ENCODE results near the gene TLR6.

The TLR6 gene, protein sequence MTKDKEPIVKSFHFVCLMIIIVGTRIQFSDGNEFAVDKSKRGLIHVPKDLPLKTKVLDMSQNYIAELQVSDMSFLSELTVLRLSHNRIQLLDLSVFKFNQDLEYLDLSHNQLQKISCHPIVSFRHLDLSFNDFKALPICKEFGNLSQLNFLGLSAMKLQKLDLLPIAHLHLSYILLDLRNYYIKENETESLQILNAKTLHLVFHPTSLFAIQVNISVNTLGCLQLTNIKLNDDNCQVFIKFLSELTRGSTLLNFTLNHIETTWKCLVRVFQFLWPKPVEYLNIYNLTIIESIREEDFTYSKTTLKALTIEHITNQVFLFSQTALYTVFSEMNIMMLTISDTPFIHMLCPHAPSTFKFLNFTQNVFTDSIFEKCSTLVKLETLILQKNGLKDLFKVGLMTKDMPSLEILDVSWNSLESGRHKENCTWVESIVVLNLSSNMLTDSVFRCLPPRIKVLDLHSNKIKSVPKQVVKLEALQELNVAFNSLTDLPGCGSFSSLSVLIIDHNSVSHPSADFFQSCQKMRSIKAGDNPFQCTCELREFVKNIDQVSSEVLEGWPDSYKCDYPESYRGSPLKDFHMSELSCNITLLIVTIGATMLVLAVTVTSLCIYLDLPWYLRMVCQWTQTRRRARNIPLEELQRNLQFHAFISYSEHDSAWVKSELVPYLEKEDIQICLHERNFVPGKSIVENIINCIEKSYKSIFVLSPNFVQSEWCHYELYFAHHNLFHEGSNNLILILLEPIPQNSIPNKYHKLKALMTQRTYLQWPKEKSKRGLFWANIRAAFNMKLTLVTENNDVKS

DNA sequence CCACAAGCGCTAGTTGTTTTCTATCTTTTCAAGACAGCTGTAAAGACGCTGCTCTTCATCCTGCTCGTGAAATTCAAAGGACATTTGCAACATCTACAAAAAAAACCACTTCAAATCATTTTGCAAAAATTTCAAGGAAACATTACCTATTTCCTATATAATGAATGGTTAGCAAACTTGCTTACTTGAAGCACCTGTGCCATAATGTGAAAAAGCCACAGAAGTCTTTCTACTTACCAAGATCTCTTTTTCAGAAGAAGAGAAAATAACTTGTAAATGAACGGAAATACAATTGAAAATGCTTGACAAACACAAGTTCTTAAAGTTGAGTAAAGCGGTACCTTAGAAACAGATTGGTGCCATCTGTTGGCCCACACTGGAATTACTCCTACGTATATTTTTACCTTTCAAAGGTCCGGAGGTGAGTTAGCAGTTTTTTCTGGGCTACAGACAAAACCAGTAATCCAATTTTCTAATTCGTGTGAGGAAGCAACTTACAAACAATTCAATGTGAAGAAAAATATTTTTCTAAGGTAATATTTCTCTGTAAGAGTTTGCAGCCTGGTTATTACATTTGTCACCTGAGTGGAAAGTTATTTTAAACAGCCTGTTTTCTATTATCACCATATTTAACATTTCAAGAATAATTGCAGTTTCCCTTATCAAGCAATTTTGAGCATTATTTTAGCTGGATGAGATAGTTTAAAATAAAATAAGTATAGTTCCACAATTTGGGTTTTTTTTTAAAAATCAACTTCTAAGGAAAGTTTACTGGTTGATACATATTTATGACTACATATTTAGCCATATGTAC is at the start of gene TLR6:
Gene TLR6, minus strand, starts transcription at position 294 of the 814 bp plus-strand sequence. CDS start 27,344 bp downstream, outside the sequence.
- DNase-seq, result peak; percentile 74

DNA sequence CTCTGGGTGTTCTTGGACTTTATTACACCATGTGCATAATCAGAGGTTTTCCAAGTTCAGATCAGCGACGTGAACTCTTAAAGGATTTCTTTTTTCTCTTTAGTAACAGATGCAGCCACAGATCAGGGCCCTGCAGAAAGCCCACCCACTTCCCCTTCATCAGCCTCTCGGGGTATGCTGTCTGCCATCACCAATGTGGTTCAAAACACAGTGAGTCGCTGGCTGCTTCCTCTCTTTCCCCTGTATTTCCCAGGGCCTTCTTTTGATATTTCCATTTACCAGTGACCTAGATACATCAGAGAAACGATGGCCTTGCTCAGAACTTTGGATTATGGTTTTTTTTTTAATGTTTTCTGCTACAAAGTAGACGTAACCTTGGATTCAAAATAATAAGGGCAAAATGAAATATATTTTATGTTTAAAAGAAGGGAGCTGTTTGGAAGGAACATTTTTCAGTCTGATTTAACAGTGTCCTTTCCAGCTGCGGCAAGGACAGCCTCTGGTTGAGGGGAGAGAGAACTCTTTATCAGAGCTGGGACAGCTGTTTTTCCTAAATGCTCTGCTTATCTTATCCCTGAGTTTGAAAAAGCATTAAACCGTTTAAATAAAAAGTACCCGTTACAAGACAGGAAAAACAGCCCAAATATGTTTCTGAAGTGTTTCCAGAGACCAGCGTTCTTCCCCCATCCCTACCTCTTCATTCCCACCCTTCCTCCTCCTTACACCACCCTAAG is 49.2 kb upstream of the TLR6 start:
- no peak for DNase-seq

DNA sequence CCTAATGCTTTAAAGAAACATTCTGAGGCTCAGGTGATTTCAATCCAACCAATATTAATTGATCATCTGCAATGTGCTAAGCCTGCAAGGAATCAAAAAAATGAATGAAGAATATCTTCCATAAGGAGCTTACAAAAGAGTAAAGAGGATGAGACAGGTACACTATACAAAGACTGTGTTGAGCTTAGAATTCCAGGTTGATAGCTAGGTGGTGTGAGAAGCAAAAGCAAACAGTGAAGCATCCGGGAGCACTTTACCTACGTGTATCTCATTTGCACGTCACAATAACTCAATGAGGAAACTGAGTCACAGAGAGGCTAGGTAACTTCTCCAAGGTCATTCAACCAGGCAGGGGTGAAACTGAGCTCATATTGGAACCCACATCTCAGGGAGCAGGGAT is 48.1 kb upstream of the TLR6 start:
- no peak for DNase-seq

DNA sequence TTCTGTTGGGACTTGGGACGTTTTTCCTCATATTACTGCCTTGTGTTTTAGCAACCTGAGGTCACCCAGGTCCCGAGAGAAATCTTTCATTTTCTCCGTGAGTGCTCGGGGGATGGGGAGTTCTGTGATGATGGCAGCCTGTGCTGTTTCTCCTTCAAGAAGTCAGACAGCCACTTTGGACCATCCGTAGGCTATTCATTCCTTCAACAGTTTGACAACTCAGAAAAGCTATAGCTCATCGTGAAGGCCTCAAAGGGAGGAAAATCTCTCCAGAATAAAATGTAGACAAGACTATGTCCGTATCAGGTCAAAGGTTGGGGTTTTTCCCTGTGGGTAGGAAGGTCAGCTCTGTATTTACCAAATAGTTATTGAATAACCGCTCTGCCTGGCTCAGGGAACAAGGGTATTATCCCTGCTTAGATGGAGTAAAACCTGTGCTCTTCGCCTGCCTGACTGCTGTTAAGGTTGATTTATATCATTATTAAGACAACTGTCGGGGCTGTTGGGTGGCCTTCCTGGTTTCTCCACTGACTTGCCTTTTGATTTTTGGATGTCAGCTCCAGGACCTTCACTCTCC is 47.6 kb upstream of the TLR6 start:
- no peak for DNase-seq

DNA sequence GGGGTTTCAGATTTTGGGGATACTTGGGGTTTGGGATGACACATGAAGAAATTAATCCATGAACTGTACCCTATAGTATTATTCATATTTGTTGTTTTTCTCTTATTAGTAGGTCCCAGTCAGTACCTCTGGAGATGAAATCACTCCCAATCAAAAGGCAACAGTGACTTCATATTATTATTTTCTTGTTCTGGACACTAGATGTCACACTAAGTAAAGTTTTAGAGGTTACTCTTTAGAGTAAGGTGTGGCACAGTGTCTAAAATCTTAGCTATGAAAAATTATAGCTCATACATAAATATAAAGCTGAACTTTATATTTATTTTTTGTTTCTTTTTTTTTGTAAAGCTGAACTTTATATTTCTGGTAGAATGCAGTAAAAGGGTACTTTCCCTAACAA is 46.1 kb upstream of the TLR6 start:
- DNase-seq, result no peak

DNA sequence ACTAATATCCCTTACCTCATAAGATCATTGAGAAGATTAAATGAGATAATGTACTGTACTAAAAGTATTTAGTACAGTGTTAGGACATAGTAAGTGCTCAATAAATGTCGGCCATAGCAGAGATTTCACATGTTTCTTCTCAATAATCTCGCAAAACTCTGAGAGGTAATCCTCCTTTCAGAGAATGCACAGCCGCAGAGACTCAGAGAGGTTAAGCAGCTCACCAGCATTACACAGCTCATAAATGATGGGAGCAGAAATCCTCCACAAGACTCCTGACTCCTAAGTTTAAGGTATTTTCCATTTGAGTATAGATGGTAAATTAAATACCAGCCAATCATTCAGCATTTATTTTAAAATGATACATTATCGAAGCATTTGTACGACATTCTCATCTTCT is 45.6 kb upstream of the TLR6 start:
- no peak for DNase-seq

DNA sequence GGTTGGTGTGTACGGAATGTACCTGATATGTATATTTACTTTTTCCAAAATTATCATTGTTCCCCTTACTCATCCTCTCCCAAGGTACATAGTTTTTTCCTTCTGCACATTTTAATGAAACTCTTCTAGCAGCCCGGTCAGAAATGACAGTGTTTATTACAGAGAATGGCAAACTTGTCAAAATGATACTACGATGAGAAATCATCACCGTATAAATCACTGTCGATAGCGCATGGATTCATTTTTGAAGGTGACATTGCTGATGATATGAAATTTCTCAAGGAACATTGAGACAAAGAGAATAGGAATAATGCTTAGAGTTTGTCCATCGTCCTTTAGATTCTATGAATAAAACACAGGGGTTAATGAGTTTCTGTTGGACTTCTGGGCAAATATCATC is 41.6 kb upstream of the TLR6 start:
- DNase-seq, result no peak

DNA sequence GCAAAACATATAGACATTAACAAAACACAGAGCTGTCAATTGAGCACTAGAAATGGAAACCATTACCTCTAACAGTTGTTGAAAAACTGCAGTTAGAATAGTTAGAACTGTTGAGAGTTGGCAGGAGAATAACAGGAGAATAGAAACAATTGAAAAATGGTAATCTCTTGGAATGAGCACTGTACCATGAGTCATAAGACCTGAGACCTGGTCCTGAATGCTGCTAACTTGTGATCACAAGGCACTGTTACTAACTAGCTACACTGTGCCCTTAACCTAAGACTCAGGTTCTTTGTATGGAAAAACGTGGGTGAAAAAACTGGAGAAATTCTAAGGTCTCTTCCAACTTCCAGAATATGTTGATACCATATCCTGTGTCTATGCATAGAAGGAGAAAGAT is 40.3 kb upstream of the TLR6 start:
- DNase-seq, result no peak

DNA sequence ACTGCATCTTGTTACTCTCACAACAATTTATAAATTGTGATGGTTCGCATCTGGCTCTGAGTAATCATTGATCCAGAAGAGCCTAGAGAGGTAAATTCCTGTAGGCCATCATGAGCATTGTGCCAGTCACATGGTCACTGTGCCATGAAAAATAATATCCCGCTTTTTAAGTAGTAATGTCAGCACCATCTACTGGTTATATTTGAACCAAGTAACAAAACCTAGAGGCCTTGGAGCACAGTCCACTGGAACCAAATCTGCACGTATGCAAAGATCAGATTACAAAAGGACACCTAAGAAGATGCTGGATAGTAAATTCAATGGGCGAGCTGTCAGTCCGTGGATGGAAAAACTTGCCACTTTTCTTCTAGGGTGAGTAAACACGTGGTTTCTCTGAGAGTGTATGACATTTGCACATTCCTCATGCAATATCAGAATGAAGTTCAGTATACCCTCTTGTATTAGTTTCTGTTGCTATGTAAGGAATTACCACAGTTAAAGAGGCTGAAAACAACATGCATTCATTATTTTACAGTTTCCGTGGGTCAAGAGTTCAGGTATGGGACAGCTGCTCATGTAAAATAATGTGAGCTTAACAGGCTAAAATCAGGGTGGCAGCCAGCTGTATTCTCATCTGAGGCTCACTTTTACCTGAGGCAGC is 37.8 kb upstream of the TLR6 start:
- DNase-seq, result no peak

DNA sequence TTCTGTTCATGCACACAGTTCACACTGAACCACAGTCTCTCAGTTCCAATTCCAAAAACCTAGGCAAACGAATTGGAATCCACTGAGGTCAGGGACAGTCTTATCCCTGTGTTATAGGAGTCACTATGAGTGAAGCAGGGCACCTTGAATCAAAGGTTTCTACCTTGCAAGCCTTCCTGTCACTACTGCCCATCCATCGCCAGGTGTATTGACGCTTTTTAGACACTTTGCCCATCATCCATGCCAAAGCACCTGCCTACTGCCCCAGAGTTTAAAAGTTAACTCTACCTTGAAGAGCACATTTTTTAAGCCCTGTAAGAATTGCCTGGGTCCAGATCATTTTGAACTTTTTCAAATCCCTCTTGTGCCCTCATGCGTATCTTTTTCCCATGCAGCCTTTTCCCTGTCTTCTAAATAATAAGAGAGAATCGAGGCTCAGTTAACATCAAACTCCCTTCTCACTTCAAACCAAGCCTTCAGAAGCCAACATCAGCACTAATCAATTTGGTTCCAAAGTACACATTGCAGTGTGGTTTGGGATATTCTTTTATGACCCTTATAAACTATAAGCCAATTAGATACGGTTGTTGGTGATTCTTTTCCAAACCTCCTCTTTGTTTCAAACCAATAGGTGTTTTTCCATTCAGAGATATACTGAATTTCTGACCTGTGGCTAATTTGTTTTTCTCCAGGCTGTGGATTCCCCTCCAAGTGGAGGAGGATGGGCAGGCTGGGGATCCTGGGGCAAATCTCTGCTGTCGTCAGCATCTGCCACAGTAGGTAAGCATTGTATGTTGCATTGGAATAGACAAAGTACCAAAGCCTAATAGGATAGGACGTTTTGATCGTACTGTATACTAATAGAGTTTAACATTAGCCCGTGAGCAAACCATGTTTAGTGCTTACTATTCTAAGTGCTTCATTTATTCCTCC is 34.7 kb upstream of the TLR6 start:
- DNase-seq, result no peak

DNA sequence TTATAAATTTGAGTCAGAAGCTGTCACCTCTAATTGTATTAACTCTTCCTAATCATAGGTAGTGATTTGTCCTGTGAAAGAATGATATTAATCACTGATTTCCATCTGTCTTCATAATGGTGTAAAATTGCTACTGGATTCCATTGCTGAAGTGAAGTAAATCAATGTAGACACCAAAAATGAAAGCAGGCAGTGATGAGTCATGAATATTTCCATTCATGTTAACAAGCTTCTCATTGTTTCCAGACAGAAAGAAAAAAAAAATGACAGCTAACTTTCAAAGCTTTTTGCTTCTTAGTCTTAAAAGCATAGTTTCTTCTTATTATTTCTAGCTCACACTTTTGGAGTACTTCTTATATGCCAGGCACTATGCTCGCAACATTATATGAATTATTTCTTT is 32.5 kb upstream of the TLR6 start:
- no peak for DNase-seq

DNA sequence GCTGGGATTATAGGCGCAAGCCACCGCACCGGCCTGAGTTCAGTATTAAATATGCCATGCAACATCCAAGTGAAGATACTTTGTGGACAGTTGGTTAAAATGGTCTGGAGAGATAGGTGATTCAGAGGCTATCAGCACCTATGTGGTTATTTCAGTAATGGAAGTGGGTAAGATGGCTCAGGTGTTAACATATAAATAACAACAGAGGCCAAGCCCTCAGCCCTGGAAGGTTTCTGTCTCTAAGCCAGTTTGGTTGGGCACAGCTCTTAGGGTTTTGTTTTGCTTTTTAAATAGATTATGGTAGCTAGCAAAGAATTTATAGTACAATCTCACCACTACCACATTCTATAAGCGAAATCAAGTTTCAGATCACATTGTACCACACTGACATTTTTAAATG is 27.6 kb upstream of the TLR6 start:
- no peak for DNase-seq

DNA sequence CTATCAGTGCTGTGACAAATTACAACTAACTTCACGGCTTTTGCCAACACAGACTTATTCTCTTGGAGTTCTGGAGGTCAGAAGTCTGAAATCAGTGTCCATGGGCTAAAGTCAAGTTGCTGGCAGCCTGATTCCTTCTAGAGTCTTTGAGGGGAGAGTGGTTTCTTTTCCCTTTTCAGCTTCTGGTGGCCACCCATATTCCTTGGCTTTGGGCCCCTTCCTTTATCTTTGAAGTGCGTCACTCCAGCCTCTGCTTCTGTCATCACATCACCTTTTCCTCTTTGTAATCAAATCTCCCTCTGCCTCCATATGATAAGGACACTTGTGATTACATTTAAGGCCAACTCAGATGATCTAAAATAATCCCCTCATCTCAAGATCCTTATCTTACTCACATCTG is 20.0 kb upstream of the TLR6 start:
- no peak for DNase-seq

DNA sequence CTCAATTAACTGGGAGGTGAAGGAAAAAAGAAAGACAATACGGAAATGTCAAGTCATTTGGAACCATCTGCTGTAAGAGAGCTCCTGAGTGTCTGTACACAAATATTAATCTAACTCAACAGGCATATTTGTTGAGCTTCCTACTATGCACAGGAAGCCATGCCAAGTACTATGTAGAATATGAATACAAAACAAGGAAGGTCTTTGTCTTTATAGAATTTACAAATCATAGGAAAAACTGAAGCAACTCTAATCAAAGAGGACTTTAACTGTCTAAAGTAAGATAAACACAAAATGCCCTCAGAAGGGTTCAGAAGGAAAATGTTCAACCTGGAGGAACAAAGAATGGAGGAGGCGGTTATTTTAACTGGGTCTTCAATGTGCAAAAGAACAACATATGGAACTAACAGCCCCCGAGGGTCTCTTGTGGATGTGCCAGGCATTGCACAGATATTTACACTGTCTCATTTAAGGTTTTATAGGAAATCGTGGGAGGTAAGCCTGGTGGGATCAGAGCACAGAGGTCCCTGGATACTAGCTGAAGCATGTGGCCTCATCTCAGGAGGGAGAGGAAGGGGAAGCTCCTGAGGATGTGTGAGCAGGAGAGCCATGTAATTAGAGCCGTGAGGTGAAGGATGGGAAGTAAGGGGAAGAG is 16.8 kb upstream of the TLR6 start:
- DNase-seq, result no peak

DNA sequence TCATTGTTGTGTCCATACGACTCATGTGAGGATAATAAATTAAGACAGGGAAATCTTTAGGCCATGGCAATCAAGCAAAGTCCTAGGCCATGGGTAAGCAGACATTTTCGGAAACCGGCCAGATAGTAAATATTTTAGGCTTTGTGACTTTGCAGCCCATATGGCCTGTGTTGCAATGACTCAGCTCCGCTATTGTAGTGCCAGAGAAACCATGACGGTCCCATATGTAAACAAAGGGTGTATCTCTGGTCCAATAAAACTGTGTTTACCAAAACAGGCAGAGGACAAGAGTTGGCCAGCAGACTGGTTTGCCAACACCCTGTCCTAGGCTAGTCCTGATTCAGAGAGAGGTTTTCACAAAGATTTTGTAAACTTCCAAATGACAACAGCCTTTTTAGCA is 16.0 kb upstream of the TLR6 start:
- DNase-seq, result no peak

DNA sequence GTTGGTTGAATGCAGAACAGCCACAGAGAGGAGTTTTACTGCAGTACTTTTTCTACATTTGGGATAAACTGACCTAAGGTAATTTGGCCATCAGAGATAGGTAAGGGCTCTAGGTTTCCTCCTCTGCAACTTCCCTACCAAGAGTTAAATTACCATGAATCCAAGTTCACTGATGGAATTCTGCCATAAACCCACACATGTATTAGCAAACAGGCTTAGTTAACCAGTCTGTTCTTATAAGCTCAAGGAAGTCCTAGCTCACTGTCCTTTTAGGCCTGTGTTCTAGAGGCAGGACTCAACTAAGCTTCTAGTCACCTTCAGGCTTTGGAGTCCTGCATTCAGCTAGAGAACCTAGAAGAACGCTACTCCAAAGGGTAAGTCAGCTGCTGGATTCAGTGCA is 15.0 kb upstream of the TLR6 start:
- no peak for DNase-seq

DNA sequence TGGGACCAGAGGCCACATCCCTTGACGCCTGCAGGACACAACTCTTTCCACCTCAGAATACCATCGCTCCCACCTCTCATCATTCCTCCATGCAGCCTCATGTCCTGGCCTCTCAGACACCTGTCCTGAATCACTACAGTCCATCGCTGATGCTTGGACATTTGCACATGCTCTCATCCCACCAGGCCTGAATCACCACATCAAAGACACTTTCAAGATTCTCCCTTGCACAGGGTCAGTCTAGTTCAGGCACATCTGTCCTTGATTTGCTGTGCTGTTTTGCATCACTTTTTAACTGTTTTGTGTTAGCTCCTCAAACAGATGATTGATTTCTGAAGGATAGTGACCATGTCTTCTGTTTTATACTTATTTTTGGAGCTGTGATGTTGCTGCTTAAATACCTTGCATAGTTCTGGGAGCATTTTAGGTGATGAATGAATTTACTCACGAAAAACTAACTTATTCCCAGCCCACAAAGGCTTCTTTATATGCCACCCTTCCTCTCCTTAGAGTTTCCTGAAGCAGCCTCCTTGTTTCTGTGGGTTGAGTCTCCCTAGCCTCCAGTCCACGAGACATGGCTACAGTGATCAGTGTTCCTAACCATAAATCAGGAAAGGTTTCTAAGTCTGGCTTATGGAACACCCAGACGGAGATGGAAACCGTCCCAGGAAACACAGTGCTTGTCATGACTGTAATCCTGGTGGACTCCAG is 13.6 kb upstream of the TLR6 start:
- DNase-seq, result no peak

DNA sequence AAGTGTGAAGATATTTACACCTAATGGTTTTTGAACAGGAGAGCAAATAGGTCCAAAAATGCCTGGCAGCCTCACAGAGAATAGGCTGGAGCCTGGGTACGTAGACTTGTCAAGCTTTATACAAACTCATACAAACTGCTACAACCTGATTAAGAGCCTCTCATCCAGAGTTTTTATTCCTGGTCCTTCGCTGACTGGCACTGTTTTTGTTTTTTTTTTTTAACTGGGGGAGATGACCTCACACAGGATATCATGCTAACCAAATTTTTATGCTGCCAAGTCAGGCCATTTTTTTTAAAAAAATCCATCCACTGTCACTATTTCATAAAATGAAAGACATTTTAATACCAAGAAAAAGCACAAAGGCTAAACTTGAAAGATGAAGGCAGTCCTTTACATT is 12.9 kb upstream of the TLR6 start:
- DNase-seq, result no peak
